Esophagus muscularis mucosa (tissue), 3 donors: ENCODE measurements around the gene HSD17B1.

ENCODE experiments used
- POLR2A ChIP-seq: fragments of 450-650 bp; IDR thresholded peaks from one replicate; pipeline ENCODE4 v1.6.1; 2017; ENCODE audit warnings: antibody characterized with exemption, moderate library complexity, mild to moderate bottlenecking, low read depth
- TF ChIP-seq, protein P1 (sequence below), 3 experiments: fragments of 200-600 bp in 2 of 3; fragments of 450-650 bp in 1 of 3; sonication (generic) in 2 of 3; IDR thresholded peaks; one replicate each; pipeline ENCODE4 v1.5.1; 2017 to 2019; ENCODE audit warnings: antibody characterized with exemption in 3 of 3, mild to moderate bottlenecking in 2 of 3, moderate library complexity in 1 of 3

DNA sequence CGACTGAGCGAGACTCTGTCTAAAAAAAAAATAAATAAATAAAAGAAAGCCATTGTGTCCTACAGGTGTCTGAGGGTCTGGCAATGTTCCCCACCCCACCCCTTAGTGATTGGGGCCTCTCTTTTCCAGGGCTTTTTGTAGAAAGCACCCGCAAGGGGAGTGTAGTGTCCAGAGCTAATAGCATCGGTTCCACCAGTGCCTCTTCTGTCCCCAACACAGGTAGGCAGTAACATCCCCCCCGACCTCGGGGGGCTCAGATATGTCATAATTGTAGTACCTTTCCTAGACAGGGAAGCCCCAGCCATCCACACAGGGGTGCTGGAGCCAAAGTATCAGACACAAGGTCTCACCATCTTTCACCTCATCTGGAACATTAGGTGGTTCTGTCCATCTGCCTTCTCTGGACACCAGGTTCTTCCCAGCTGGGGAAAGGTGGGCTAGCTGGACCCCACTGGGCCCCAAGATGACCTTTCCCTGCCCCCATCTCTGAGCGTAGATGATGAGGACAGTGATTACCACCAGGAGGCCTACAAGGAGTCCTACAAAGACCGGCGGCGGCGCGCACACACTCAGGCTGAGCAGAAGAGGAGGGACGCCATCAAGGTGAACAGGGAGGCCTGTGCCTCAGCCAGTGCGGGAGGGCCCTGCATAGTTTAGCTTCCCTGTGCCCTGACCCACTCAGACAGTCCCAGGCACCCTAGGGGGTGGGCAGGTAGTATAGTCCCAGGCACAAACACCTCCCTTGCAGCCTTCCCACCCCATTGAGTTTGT lies 15.8 kb downstream of the HSD17B1 start:
- TF ChIP-seq, protein P1, sequence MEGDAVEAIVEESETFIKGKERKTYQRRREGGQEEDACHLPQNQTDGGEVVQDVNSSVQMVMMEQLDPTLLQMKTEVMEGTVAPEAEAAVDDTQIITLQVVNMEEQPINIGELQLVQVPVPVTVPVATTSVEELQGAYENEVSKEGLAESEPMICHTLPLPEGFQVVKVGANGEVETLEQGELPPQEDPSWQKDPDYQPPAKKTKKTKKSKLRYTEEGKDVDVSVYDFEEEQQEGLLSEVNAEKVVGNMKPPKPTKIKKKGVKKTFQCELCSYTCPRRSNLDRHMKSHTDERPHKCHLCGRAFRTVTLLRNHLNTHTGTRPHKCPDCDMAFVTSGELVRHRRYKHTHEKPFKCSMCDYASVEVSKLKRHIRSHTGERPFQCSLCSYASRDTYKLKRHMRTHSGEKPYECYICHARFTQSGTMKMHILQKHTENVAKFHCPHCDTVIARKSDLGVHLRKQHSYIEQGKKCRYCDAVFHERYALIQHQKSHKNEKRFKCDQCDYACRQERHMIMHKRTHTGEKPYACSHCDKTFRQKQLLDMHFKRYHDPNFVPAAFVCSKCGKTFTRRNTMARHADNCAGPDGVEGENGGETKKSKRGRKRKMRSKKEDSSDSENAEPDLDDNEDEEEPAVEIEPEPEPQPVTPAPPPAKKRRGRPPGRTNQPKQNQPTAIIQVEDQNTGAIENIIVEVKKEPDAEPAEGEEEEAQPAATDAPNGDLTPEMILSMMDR (IDR thresholded peaks at IDR 0.05), result no peak
- TF ChIP-seq POLR2A, result no peak
